T-helper 1 cell treated with Interleukin-12 subunit alpha and Interleukin-12 subunit beta and Interleukin-4 antibody, amounts not matched to agents 30 ng/mL and 1 ng/mL, for 36 hours (primary cell): ENCODE results near the gene USP44. TPM values are rescaled to one million over a fixed set of nuclear protein-coding genes. Genes with fewer than 3 reads are reported as not detected.
"Not testable (repeated sequence)": the region's sequence is repeated elsewhere in the genome, so short reads cannot be mapped to it uniquely, and the experiment has no call there.

Experiments used
- intact Hi-C: fragments of 100-400 bp; cut with micrococcal nuclease; formaldehyde crosslinking; loops from one replicate; pipeline ENCODE4 v1.15.1; 2024
- total RNA-seq: library from RNA; stranded (reverse); gene quantifications from 2 replicates; pipeline ENCODE4 v1.2.3, GENCODE V29; 2022

The USP44 gene
- total RNA-seq, 1 donor from 2014 or later: 4.3 TPM

DNA sequence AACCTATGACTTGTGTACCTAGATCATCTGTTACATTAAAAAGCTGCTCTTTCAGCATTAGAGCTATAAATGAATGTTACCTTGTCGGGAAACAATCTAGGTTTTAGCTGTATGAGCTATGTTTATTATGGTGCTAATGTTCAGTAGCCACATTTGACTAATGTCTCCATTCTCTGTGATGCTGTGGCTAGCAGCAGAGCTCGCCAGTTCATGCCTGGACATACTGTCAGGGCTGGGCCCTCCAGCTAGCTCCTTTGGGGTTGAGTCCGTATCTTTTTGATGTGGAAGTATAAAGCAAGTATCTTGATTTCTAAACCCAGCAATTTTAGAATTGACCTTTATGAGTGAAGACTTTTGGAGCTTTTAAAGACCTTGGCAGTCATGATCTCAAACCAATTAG, 36.1 kb downstream of the USP44 start:
- intact Hi-C loops: no loop called here

GRCh38 chr12:95513599-95513998, 37.7 kb downstream of the USP44 start:
- intact Hi-C loops: no loop called here

- intact Hi-C loops: no loop called here
Measured at GRCh38 chr12:95511977-95512376, 39.3 kb downstream of the USP44 start.

DNA sequence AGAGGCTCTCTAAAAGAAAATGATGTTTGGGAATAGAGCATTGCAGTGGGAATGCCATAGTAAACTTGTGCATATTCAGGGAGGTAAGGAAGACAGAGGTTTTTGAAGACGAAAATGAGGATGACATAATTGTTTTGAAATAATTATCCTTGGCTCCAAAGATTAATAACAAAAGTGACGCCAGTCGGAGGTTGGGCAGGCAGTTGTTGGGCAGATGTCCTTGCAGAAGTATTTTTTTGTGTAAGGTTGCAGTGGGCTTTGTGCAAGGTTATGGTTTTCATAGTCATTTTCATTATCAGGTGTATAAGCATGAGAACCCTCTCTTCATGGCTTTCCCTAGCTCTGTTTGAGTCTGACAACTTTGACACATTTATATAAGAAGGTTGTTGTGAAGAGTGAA, 42.0 kb downstream of the USP44 start:
- intact Hi-C loops: no loop called here

- intact Hi-C loops: no loop called here
Measured at GRCh38 chr12:95506707-95507523, 44.4 kb downstream of the USP44 start.

DNA sequence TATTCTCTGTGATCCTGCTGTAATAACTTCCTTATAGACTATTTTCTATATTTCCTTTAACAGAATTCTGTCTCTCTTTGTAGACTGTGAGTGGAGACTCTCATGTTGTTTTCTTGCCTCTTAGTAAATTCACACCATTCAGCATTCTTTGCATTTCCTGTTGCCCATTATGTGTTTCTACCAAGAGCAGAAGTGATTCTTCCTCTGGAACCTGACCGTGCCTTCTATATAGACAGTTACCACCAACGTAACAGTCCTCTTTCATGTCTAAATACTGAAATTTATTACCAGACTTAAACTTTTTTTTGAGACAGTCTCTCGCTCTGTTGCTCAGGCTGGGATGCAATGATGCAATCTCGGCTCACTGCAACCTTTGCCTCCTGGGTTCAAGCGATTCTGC, 46.2 kb downstream of the USP44 start:
- intact Hi-C loops: no loop called here

DNA sequence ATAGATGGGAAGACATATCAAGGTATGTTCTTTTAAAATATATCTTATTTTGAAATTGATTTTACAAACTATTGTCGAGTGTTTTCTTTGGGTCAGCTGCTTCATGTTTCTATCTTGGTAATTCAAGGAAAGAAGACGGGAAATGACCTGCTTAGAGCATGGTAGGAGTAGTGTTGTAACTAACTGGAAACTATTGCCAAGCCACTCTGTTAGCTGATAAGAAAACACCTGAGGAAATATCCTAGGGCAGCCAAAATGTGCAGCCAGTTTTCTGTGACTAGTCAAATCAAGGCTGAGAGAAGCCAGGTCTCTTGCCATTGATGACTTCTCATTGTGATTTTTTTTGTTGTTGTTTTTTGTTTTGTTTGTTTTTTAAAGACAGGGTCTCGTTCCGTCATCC, 47.1 kb downstream of the USP44 start:
- intact Hi-C loops: no loop called here

- intact Hi-C loops: no loop called here
Measured at GRCh38 chr12:95499772-95500171, 51.5 kb downstream of the USP44 start.

GRCh38 chr12:95498968-95499367, 52.3 kb downstream of the USP44 start:
- intact Hi-C loops: no loop called here

DNA sequence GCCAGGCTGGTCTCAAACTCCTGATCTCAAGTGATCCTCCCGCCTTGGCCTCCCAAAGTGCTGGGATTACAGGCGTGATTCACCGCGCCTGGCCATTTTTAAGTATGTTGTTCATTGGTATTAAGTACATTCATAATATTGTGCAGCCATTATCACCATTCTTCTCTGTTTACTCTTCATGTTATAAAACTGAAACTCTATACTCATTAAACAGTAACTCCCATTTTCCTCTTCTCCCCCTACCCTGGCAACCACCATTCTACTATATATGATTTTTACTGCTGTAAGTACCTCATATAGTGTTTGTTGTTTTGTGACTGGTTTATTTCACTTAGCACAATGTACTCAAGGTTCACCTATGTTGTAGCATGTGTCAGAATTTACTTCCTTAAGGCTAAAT, 54.2 kb downstream of the USP44 start:
- intact Hi-C loops: no loop called here

DNA sequence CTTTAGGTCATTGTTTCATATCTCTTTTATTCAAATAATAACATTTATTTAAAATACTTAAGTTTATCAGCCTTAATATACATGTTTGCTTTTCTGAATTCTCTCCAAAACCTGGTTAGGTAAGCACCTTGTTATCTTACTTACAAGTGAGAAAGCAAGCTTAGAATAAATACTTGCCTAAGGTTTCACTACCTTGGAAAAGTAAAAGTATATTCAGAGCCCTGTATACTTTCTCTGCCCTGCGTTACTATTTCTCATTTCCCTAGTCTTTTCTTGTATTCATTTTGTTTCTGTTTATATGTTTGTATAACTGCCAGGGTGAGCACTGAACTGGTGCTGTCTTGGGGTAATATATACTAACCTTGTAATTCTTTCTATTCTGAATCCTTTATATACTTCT, 55.8 kb downstream of the USP44 start:
- intact Hi-C loops: no loop called here

DNA sequence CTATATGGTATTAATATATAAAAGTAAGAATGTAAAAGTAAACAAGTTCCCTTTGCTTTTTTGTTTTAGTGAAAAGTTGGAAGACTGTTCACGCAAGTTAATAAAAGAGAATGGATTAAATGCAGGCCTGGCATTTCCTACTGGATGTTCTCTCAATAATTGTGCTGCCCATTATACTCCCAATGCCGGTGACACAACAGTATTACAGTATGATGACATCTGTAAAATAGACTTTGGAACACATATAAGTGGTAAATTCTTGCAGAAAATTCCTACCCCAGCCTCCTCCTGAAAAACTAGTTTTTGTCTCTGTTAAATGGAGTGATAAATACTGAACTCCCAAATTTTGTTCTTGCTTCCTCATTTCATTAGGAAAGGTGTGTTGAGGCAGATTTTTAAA, 56.4 kb downstream of the USP44 start:
- intact Hi-C loops: no loop called here

GRCh38 chr12:95492462-95492861, 58.8 kb downstream of the USP44 start:
- intact Hi-C loops: no loop called here

GRCh38 chr12:95487024-95487423, 64.3 kb downstream of the USP44 start:
- intact Hi-C loops: no loop called here

DNA sequence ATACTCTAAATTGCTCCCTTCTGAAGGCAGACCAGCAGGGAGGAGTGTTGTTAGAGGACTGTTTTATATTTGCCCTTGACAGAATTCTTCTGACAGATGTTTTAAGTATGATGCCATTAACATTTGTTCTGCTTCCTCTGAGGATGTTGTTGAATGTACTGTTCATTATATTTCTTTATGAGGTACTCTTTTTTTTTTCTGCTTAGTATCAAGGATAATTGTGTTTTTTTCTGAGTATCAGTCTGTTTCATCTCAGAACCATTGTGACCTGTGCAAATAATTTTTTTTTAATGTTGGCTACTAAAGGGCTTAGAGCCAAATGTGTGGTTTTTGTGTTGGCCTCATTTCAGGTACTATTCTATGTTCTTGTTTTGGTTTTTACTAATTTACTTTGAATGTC, 66.8 kb downstream of the USP44 start:
- intact Hi-C loops: no loop called here

GRCh38 chr12:95482564-95482963, 68.7 kb downstream of the USP44 start:
- intact Hi-C loops: not testable (repeated sequence)

DNA sequence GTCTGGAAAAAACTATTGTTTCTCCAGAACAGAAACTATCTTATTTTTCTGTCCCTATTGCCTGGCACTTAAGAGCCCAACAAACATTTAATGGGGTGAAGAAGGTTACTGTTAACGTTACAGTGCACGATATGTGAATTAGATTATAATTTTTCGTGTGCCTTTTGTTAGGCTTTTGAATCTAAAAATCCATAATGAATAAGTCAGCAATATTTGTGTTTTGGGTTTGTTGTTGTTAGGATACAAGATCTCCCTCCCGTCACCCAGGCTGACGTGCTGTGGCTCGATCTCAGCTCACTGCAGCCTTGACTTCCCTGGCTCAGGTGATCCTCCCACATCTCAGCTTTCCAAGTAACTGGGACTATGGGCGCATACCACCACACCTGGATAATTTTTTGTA, 69.4 kb downstream of the USP44 start:
- intact Hi-C loops: no loop called here

GRCh38 chr12:95481072-95481471, 70.2 kb downstream of the USP44 start:
- intact Hi-C loops: no loop called here

- intact Hi-C loops: no loop called here
Measured at GRCh38 chr12:95480230-95480629, 71.0 kb downstream of the USP44 start.

- intact Hi-C loops: loop anchor here (1.0 to 5.0 kb wide), 10 partner anchors 60 to 1797 kb away; partner anchors contain the start of genes AMDHD1, CCDC38, CRADD and LTA4H
Measured at GRCh38 chr12:95474660-95474958, 76.7 kb downstream of the USP44 start.

DNA sequence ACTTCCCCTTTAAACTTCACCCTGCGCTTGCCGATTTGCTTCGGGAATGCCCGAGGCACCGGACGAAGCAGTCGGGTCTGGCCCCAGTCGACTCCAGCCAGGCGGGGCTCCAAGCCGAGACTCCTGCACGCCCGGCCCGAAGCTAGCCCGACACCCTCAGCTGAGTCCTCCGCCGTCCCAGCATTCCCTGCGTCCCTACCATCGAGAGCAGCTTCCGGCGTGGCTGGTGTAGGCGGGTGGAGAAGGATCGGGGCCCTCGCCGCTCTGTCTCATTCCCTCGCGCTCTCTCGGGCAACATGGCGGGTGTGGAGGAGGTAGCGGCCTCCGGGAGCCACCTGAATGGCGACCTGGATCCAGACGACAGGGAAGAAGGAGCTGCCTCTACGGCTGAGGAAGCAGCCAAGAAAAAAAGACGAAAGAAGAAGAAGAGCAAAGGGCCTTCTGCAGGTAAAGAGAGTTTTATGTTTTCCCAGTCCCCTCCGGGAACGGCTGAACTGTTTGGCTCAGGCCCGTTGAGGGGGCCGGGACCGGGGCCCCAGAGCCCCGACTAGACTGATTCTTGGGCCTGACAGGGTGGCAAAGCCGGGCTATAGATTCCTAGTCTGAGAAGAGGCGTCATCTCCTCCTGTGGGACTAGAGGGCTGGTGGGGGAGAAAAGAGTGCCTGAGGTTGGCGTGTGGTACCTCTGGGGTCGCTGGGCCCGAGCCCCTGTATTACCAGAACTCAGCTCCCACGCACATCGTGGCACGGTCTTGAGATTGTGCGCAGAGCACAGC, 77.2 kb downstream of the USP44 start, which contains the start of gene METAP2:
Gene METAP2, plus strand, starts transcription at position 269 of the 776 bp plus-strand sequence. Its CDS starts 28 bp downstream, at position 297.
- intact Hi-C loops: loop anchor here (1.0 to 5.0 kb wide), 14 partner anchors 45 to 1797 kb away; partner anchors contain the start of genes AMDHD1, CCDC38, CRADD and FGD6

DNA sequence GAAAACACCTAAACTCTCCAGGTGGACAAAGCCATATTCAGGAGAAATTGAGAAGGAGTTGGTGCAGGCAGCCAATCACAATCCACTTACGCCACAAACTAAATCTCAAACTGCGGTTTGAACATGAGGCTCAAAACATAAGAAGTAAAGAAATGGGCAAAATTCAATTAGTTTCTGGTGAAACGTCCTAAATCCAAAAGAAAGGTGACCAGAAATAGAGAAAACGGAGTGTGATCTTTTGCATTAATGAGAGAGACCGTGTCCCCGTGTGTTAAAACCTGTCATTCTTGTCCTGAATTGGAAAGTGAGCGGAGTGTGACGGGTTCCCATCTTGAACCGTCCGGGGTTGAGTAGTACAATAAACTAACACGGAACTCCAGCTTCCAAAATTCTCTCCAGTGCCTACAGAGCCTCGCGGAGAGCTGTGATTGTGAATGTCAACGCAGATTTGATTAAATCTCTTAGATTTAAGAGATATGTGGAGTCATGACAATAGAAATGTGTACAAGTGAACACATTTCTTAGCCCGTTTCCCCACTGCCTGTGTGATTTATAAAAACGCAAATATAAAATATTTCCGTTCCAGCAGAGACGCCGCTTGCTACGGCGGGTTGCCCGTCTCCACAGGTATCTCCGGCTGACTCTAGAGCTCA, 77.9 kb downstream of the USP44 start:
- intact Hi-C loops: loop anchor here (1.0 to 5.0 kb wide), 6 partner anchors 45 to 1796 kb away; partner anchors contain the start of genes CRADD, FGD6, NR2C1 and VEZT
